SU-DHL-6 (cell line): ENCODE measurements around the gene KLHL10.

Source experiments
- EZH2phosphoT487 ChIP-seq: fragments of 200-600 bp; sonication (generic), shearing (Covaris generic); conservative IDR thresholded peaks from 2 replicates; pipeline ENCODE4 v1.6.1; 2018; ENCODE audit warnings: mild to moderate bottlenecking, antibody characterized with exemption, low read length, moderate library complexity, mixed read lengths
- TF ChIP-seq, protein P1 (sequence below): fragments of 200-600 bp; sonication (generic); IDR thresholded peaks from one replicate; pipeline ENCODE4 v1.5.1; 2017; ENCODE audit warnings: antibody characterized with exemption, mild to moderate bottlenecking, low read length, moderate library complexity; ENCODE audit not compliant: insufficient read depth, poor library complexity, severe bottlenecking

DNA sequence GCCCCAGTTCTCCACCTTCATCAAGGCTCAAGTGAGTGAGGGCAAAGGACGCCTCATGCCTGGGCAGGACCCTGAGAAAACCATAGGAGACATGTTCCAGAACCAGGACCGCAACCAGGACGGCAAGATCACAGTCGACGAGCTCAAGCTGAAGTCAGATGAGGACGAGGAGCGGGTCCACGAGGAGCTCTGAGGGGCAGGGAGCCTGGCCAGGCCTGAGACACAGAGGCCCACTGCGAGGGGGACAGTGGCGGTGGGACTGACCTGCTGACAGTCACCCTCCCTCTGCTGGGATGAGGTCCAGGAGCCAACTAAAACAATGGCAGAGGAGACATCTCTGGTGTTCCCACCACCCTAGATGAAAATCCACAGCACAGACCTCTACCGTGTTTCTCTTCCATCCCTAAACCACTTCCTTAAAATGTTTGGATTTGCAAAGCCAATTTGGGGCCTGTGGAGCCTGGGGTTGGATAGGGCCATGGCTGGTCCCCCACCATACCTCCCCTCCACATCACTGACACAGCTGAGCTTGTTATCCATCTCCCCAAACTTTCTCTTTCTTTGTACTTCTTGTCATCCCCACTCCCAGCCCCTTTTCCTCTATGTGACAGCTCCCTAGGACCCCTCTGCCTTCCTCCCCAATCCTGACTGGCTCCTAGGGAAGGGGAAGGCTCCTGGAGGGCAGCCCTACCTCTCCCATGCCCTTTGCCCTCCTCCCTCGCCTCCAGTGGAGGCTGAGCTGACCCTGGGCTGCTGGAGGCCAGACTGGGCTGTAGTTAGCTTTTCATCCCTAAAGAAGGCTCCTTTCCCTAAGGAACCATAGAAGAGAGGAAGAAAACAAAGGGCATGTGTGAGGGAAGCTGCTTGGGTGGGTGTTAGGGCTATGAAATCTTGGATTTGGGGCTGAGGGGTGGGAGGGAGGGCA, 15.1 kb upstream of the KLHL10 start:
- TF ChIP-seq, protein P1, sequence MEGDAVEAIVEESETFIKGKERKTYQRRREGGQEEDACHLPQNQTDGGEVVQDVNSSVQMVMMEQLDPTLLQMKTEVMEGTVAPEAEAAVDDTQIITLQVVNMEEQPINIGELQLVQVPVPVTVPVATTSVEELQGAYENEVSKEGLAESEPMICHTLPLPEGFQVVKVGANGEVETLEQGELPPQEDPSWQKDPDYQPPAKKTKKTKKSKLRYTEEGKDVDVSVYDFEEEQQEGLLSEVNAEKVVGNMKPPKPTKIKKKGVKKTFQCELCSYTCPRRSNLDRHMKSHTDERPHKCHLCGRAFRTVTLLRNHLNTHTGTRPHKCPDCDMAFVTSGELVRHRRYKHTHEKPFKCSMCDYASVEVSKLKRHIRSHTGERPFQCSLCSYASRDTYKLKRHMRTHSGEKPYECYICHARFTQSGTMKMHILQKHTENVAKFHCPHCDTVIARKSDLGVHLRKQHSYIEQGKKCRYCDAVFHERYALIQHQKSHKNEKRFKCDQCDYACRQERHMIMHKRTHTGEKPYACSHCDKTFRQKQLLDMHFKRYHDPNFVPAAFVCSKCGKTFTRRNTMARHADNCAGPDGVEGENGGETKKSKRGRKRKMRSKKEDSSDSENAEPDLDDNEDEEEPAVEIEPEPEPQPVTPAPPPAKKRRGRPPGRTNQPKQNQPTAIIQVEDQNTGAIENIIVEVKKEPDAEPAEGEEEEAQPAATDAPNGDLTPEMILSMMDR, result no peak
- TF ChIP-seq EZH2phosphoT487, result no peak
